Activated CD4-positive, alpha-beta T cell treated with anti-CD3 and anti-CD28 coated beads, Interleukin-2, amount 50 U/mL, for 4 hours (primary cell): ENCODE results near the gene DEFB108B.
A peak's percentile ranks its signal among the peaks of the same experiment; 100 is the strongest.
"Not testable (repeated sequence)": the region's sequence is repeated elsewhere in the genome, so short reads cannot be mapped to it uniquely, and the experiment has no call there.

Source experiments
- DNase-seq, 2 experiments: peaks; one replicate each; pipeline ENCODE4 v3.0.0-alpha.2; 2020

DEFB108B gene, protein sequence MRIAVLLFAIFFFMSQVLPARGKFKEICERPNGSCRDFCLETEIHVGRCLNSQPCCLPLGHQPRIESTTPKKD

DNA sequence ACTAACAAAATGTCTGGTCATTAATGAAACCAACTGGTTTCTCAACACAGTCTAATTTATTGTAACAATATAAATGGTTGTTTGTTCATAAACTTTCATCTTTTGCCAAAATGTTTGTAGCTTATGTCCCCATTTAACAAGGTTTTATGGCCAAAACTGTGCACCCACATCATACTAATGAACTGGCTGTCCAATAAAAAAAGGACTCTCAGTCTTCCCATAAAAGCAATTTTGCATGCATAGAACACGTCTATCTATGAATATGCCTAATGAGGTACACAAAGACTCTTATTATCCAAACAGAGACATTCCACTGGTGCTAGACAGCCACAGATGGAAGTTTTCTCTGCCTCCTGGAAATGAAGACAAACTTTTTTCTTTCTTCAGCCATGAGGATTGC, at the start of gene DEFB108B:
TSS of gene DEFB108B (plus strand) at position 390 of the 400 bp plus-strand sequence. CDS start at position 390, 0 bp downstream.
- DNase-seq, result not testable (repeated sequence)

DNA sequence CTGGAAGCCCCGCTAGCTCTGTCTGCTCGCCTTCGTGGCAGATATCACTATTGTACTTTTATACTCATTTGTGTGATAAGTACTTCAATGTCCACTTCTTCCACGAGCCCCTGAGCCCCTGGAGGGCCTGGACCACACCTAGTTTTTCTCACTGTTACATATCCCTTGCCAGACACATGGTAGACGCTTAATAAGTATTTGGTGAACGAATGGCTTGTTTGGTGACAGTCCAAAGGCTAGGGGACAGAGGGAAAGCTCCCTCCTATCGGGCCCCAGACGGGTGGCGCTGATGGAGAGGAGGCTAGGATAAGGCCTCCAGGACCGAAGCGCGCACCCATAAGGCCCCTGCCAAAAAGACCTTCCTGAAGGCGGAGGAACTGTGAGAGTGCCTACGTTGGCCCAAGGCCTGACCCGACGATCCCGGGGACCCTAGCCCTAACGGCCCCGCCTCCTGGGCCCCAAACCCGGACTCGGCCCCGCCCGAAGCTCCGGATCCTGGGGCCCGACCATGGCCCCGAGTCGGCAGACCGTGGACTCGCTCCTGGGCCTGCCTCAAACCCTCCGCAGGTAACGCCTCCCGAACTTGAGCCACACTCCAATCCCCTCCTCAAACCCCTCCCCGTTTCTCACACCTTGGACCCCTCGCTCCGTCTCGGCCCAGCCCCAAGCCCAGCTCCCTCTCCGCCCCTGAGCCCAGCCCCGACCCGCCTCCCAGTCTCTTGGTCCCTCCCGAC, 46.7 kb upstream of the DEFB108B start:
- not testable (repeated sequence) for DNase-seq

DNA sequence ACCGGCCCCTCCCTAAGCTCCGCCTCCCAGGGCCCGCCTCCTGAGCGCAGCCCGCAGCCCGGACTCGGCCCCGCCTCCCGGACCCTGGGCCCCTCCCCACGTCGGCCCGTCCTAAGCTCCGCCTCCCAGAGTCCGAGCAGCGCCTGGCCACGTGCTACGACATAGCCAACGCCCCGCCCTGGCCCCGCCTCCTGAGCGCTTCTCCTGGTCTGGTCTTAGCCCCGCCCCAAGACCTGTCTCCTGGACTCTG, 46.2 kb upstream of the DEFB108B start:
- DNase-seq, result peak; percentile 98 to 99

DNA sequence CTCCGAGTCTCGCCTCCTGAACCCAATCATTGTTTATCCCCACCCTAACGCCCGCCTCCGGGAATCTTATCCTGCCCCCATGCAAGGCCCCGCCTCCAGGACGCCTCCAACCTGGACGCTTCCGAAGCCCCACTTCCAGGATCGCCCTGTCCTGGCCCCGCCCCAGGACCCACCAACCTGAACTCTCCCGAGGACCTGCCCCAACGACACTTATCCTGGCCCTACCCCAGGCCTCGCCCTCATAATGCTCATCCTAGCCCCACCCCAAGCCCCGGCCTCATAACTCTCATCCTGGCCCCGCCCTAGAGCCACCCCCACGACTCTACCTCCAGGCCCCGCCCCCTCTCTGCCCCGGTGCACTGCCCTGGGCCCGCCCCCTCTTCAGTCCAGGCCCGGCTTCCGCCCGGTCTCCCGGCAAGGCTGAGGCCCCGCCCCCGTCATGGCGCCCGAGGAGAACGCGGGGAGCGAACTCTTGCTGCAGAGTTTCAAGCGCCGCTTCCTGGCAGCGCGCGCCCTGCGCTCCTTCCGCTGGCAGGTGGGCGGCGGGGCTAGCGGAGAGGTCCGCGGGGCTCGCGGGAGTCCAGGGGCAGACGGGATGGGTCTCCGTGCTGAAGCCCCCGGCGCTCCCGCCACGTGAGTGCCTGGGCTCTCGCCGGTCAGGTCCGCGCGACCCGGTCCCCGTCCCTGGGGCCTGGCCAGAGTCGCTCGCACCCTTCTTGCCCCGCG, 45.7 kb upstream of the DEFB108B start:
- DNase-seq, result peak; percentile 95 to 96

DNA sequence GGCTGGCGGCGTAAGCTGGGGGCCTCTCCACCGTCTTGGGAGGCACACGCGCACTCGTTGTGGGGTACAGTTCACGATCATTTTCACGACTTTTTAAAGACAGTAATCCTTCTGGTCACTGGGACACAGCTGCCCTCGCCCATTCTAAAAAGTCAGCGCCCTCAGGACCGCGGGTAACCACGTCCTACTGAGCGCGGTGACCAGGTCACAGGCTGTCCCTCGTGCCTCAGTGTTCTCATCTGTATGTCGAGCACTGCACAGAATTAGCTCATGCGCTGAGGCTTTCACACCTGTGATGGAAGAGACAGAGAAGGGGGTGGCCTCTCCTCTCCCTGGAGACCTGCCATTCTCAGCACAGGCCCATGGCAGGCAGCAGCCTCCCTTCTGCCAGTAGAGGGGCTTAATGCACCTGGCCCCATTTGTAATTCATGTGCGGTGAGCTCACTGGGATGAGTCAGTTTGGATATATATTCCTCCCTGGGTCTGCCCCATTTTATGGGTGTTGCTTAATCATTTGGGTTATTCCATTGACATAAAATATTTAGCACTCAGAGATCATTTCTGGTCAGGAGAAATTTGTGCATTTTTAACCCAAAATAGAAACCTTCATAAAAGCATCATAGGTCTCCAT, 45.1 kb upstream of the DEFB108B start:
- DNase-seq, result peak; percentile 16 to 20

DNA sequence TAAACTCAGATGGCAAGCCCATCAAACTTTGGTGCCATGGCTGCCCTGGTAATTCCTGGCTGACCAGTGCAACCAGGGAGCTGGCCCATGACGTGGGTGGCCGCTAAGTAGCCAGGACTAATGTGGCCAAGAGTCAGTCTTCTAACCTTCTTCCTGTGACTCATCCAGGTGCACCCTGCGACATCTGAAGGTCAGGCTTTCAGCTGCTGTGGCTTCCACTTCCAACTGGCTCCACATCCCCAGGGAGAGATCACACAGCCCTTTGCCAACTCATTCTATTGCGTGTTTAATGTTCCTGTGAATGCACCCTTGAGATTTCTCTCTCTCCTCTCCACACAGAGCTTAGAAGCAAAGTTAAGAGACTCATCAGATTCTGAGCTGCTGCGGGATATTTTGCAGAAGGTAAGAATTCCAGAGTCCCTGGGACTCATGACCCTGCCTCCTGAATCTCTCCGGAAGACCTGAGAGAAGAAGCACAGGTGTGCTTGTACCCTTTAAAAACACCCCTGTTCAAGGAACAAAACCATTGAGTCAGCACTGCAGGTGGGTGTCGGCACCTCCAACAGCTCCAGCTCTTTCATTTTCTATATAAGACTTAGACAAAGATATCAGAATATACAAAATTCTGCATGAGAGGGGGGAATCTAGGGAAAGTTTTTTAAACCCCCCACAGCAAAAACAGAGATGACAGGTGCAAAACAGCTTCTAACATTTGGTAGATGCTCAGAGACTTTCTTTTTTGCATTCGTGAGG, 43.4 kb upstream of the DEFB108B start:
- not testable (repeated sequence) for DNase-seq

DNA sequence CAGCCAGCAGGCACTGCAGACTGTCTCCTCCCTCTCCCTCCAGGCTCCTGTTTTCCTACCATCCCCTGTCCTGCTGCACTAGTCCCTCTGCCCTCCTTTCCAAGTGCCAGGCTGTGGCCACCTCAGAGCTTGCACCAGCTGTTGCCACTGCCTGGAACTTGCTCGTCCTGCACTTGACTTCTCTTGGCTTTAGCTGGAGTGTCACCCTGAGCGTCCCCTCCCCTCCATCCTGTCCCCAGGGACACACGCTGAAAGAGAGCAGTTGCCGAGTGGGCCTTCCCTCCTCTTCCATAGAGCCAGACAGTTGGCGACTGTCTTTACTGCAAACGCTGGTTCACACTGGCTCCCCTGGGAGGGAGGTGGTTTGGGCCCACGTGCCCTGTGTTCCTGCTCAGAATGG, 41.9 kb upstream of the DEFB108B start:
- DNase-seq, result not testable (repeated sequence)

DNA sequence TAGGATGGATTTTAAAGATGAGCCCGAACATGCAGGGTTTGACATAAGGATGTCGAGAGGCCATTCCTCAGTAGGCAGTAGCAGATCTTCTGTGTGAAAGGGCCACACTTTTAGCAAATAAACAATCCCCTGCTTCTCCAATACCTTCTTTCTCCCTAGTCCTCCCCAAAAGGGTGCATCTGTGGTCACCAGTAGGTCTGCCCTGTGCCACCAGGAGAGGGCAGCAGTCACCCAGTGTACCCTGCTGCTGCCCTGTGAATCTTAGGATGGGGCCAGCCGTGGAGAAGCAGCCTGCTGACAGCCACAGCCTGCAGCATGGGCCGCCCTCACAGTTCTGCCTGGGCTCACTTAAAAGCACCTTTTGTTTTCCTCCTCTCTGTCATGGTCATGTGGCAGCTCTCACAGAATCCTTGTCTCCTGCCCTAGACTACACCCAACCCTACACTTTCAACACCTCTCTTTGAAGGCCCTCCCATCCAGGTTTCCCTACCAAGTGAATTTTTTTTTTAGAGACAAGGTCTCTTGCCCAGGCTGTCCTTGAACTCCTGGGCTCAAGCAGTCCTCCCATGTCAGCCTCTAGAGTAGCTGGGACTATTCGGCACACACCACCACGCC, 40.3 kb upstream of the DEFB108B start:
- DNase-seq, result peak; percentile 48 to 53

DNA sequence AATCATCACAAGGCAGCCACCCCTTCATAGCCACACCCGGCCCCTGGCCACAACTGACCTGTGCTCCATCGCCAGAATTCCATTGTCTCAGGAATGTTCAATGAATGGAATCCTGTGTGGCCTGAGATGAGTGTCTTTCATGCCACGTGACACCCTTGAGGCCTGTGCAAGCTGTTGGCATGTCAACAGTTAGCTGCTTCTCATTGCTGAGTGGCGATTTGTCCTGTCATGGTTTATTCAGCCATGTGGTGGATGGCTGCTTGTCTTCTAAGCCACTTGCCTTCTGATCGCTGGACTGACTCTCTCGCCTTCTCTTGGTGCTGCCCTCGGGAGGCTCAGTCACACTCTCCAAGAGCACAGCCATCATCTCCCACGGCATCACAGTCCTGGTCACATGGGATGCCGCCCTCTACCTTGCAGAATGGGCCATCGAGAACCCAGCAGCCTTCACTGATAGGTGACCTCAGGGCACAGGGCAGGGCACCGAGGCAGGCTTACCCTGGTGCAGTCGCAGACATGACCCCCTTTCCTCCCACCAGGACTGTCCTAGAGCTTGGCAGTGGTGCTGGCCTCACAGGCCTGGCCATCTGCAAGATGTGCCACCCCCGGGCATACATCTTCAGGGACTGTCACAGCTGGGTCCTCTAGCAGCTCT, 38.5 kb upstream of the DEFB108B start:
- not testable (repeated sequence) for DNase-seq

DNA sequence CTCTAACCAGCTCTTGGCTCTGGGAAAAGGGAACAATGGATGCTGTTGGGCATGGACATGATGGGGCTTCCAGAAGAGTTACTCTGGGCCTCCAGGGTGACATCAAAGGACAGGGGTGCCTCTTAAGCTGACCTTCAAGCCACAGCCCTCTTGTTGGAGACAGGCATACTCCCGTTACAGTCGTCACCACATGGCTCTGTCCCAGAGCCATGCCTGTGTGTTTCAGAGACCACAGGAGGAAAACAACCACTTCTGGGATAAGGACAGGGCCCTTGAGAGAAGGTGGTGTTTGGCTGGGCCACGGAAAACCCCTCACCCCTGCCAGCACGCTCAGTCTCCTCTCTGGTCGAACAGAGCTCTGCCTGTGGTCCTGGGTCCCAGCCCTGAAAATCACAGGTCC, 37.8 kb upstream of the DEFB108B start:
- not testable (repeated sequence) for DNase-seq

DNA sequence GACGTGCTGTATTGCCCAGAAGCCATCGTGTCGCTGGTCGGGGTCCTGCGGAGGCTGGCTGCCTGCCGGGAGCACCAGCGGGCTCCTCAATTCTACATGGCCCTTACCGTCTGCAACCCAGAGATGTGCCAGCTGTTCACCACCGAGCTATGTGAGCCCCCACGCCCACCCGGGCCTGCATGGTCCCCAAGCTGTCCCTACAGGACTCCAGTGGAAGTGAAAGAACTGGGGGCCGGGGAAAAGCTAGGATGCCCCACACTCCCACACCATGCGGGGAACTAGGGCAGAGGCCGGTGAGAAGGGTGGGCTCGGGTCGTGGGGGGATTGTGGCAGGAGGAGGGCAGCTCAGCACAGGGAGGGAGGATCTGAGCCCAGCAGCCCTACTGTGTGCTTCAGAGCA, 37.0 kb upstream of the DEFB108B start:
- DNase-seq, result not testable (repeated sequence)

DNA sequence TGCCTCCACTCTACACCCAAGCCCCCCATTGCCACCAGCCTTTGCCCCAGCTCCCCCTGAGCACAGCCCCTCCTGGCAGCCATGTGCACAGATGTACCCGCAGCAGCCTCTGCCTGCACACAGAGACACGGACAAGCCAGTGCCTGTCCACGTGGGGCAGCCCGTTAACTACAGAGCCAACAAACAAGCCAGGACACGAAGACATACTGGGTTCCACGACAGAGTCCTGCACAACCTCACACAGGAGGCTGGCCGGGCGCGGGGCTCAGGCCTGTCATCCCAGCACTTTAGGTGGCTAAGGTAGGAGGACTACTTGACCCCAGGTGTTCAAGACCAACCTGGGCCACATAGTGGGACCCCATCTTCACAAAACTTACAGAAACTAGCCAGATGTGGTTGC, 36.2 kb upstream of the DEFB108B start:
- not testable (repeated sequence) for DNase-seq

DNA sequence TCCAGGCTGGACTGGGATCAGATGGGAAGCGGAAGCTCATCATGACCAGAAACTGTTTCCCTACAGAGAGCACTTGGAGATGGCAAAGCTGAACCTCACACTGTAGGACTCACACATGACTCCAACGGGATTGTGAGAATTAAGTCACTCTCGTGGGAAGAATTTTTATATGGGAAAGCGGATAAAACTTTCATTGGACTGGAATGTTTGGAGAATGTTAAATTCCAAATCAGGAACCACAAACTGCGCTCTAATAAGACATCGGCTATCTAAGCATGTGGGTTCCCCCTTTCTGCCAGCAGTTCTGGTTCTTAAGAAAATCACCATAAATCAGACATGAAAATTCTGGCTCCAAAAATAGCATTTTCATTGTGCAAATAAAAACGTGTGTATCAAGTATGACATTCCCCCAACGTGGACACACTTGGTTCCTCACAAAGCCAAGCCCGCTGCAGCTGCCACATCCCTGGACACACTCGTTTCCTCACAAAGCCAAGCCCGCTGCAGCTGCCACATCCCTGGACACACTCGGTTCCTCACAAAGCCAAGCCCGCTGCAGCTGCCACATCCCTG, 33.4 kb upstream of the DEFB108B start:
- not testable (repeated sequence) for DNase-seq

DNA sequence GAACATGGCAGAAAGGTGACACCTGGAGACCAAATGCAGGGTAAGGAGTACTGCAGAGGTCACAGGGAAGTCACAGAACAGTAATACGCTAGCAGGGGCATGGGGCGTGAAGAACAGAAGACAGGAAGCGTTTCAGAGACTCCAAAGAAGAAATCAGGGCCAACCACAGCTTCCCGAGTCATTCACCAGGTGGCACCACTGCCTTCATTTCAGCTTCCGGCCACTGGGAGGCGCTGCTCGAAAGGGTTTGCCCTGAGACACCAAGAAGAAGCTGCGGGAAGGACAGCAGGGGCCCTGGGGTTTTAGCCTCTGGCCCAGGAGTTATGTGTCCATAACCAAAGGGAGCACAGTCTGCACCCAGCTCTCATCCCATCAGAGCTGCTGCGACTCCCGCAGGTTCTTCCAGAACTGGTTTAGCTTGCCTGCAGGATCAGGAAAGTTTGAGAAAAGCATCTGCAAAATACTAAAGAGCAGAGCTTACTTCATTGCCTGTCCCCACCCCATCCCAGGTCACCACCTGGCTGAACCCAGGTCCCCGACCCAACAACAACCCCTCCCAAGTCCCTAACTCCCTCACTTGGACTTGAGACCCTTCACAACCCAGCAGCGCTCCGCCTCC, 32.6 kb upstream of the DEFB108B start:
- DNase-seq, result peak; percentile 79 to 87

DNA sequence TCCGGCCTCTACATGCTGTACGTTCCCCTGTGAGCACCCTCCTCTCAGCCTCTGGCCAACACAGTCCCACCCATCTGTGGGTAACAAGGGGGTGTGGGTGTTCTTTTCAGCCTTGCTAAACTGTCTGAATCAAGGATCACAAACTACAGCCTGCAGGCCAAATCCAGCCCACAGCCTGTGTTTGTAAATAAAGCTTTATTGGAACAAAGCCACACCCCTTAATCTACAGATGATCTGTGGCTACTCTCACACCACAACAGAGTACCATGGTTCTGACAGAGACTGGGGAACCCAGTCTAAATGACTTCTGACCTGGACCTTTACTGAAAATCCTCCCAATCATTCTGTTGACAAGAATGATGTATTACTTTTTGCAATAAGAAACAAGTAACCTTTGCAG, 32.0 kb upstream of the DEFB108B start:
- not testable (repeated sequence) for DNase-seq

DNA sequence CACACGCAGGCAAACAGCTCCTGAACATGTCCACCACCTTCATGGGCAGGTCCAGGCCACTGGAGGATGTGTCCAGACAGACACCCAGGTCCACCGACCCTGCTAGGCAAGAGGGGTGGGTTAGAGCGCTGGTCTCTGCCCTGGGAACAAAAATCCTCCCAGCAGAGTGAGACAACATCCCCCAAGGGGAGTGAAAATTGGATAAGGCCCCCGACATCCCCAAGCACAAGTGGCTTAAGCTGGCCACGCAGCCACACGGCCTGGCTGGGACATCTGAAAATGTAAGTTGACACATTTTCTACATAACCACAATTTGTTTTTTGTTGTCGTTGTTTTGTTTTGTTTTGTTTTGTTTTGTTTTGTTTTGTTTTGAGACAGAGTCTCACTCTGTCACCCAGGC, 30.1 kb upstream of the DEFB108B start:
- DNase-seq, result not testable (repeated sequence)

DNA sequence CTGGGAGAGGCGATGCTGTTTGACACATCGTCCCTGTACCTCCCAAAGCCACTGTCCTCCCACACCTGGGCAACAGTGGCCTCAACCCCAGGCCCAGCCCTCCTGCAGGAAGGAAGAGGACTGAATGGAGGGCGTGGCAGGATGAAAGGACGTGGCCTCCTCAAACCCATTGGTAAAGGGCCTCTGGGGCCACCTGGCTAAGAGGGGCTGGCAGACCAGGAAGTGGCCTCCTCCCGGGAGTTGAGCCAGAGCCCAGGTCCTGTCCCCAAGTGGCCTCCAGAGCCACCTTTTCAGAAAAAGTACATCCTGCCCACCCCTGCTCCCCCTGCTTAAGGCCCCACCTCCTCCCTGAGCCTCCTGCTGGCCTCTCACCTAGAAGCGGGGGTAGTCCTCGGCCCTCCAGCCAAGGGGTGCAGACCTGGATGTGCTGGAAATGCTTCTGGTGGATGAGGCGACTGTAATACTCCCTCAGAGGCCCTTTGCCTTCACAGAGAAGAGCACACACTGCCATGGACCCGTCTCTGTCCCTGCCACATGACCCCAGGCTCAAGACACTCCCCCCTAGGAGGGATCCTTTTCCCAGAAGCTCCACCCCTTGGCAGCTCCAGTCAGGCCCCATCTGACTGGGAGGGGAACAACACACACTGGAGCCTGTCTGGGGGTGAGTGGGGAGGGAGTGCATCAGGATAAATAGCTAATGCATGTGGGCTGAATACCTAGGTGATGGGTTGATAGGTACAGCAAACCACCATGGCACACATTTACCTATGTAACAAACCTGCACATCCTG, 28.6 kb upstream of the DEFB108B start:
- DNase-seq, result not testable (repeated sequence)

DNA sequence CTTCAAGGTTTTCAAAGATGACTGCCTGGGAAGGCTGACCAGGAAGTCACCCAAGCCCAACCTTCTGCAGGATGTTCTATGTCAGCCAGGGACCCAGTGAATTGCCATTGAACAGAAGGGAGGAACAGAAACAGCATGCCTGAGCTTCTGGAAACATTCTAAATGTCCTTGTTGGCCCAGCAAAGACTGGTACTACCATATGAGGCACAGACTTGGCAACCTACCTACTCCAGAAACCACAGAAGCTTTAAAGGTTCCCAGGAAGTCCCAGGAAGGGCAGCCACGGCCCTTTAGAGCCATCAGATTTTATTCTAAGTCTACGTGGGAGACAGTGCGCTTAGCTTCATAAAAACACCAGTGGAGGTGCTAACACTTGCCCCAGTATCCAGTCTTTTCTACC, 20.5 kb upstream of the DEFB108B start:
- not testable (repeated sequence) for DNase-seq

DNA sequence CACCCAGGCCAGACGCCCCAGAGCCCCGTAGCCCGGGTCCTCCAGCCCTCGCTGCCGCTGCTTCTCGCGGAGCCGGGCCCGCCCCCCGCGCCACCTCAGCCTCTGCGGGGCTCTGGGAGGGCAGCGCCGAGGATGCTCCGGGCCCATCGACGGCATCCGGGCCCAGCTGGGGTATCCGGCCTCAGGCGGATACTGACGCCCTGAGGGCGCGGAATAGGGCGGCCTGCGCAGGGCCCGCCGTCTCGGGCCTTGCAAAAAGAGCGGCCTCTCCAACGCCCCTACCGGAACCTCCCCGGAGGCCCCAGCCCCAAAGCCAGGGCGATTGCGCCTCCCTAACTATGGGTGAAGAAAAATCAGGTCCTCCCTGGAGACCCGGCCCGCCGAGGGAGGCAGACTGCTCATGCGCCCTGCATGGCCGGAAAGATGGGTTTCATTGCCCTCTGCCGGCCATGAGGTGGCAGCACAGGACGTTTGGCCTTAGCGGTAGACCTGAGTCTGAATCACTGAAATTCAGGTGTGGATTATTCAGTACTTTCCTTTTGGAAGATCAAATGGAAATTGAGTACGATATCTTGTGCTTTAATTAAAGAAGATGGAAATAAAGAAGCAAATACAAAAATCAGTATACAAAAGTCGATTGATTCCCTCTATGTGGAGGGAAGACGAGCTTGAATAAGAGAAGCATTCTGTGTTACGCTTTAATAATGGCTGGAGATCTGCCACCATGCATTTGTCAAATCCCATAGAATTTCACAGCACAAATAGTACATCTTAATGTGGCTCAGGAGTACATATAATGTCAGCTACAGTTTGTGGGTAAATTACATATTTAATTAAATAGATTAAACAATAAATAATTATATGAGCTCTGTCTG, 19.3 kb upstream of the DEFB108B start:
- DNase-seq, result peak; percentile 77 to 78
